ENCODE measurements around the gene TBL2. TPM values are rescaled to one million over a fixed set of nuclear protein-coding genes. Genes with fewer than 3 reads are reported as not detected.

TBL2 gene
- total and polyA plus RNA-seq, 2 donors (not counting 1 experiment from before 2014, with no cell fraction given) = 15.1 to 34.6 TPM

- H3K36me3 ChIP-seq (replicated peaks in 1 of 2; ENCODE audit: control extremely low read depth in 1 of 2, control insufficient read depth in 1 of 2, extremely low read depth in 1 of 2, insufficient read depth in 2 of 2, low read length in 1 of 2) = no peaks in the 10 kb centered on the region
- Mint-ChIP-seq H3K27ac (no peak overlapping the region), H3K4me3 (no peak overlapping the region), H3K4me1 (no peaks in the 10 kb centered on the region), H3K27me3 (peaks cover 28% of the 10 kb centered on the region), H3K9me3 (ENCODE audit: insufficient read depth) (no peaks in the 10 kb centered on the region)
- TF ChIP-seq EZH2 (IDR thresholded peaks at IDR 0.05; ENCODE audit: borderline replicate concordance, insufficient read depth, low read depth, low read length, poor library complexity, severe bottlenecking) = no peak
- TF ChIP-seq CTCF (IDR thresholded peaks at IDR 0.05) = no peak
- H3K27me3 ChIP-seq (replicated peaks in 1 of 4; ENCODE audit: control extremely low read depth in 1 of 4, control insufficient read depth in 3 of 4, insufficient read depth in 4 of 4, low read length in 3 of 4) = peaks cover 0 to 17% (median 5%) of the 10 kb centered on the region in 4 experiments
- no peak overlapping the region for H3K4me2 ChIP-seq (replicated peaks; ENCODE audit: low read depth, low read length, poor library complexity, severe bottlenecking)
- no peak overlapping the region for H2AFZ ChIP-seq (ENCODE audit: insufficient read depth, low read depth, low read length, poor library complexity, severe bottlenecking)
- H3K27ac ChIP-seq (ENCODE audit: low read length in 2 of 2) = no peak overlapping the region
- ChIA-PET CTCF (interaction anchor here (0.7 to 7.7 kb wide), 11 partner anchors 10 to 250 kb away, joined by 3 to 93 read pairs (median 5); no protein-coding TSS in a partner anchor), POLR2A (interaction anchor here (0.6 kb wide), 1 partner anchor 9 kb away, joined by 6 read pairs; no protein-coding TSS in a partner anchor)
- H3K4me3 ChIP-seq (ENCODE audit: control extremely low read depth in 1 of 5, extremely low read depth in 1 of 5, insufficient read depth in 1 of 5, low read depth in 2 of 5, low read length in 4 of 5) = no peak overlapping the region
- no peaks in the 10 kb centered on the region for H4K20me1 ChIP-seq (ENCODE audit: control insufficient read depth, insufficient read depth, low read length, poor library complexity, severe bottlenecking)
- peaks cover 0 to 8% (median 0%) of the 10 kb centered on the region in 3 donors for H3K9me3 ChIP-seq (ENCODE audit: control extremely low read depth in 1 of 3, control insufficient read depth in 2 of 3, insufficient read depth in 1 of 3, low read length in 2 of 3)
- intact Hi-C loops (cut with micrococcal nuclease) = loop anchor here (2.0 kb wide), 1 partner anchor 129 kb away; no protein-coding TSS in a partner anchor
- ATAC-seq (ENCODE audit: low read depth) (no peak), DNase-seq (no peak)
- H3K4me1 ChIP-seq (ENCODE audit: control insufficient read depth in 2 of 2, insufficient read depth in 2 of 2, low read length in 2 of 2) = peaks cover 8% of the 10 kb centered on the region in 2 donors
- no peak overlapping the region for H3K9ac ChIP-seq (ENCODE audit: low read length)
- 81% methylated on average over 23 of the region's 23 CpGs for WGBS (ENCODE audit: insufficient coverage)
- no peaks in the 10 kb centered on the region for H3K79me2 ChIP-seq (ENCODE audit: control insufficient read depth, insufficient read depth, low read length)
These were observed 27.3 kb upstream of the TBL2 start for GRCh38 chr7:73605601-73606220.
